ENCODE measurements around the gene VEGFC. TPM values are rescaled to one million over a fixed set of nuclear protein-coding genes. Genes with fewer than 3 reads are reported as not detected.

The VEGFC gene
- total RNA-seq, 2 experiments from 2014 or later = not detected

- Mint-ChIP-seq H3K27me3 (no peaks in the 10 kb centered on the region), H3K36me3 (ENCODE audit: low read depth) (no peaks in the 10 kb centered on the region), H3K4me3 (no peak overlapping the region), H3K9me3 (no peaks in the 10 kb centered on the region), H3K4me1 (ENCODE audit: low read depth) (no peaks in the 10 kb centered on the region), H3K27ac (no peak overlapping the region)
- no peak for DNase-seq
- ChIA-PET CTCF (no interaction called here), POLR2A (no interaction called here)
- intact Hi-C loops (cut with micrococcal nuclease) = no loop called here
- no peak for ATAC-seq
- no peak for TF ChIP-seq CTCF (IDR thresholded peaks at IDR 0.05)
These were observed 38.2 kb upstream of the VEGFC start for GRCh38 chr4:176830971-176831370.

GRCh38 chr4:176825586-176825985, 32.9 kb upstream of the VEGFC start:
- no peak for TF ChIP-seq CTCF (IDR thresholded peaks at IDR 0.05)
- ATAC-seq (no peak), DNase-seq (no peak)
- Mint-ChIP-seq H3K27me3 (no peaks in the 10 kb centered on the region), H3K36me3 (ENCODE audit: low read depth) (no peaks in the 10 kb centered on the region), H3K4me1 (ENCODE audit: low read depth) (no peaks in the 10 kb centered on the region), H3K27ac (no peak overlapping the region), H3K4me3 (no peak overlapping the region), H3K9me3 (no peaks in the 10 kb centered on the region)
- ChIA-PET POLR2A (no interaction called here), CTCF (no interaction called here)
- intact Hi-C loops (cut with micrococcal nuclease) = no loop called here

GRCh38 chr4:176824645-176825366, 32.1 kb upstream of the VEGFC start:
- DNase-seq = no peak
- ChIA-PET POLR2A (no interaction called here), CTCF (no interaction called here)
- H3K4me1 Mint-ChIP-seq (ENCODE audit: low read depth) = no peaks in the 10 kb centered on the region
- TF ChIP-seq CTCF (IDR thresholded peaks at IDR 0.05) = no peak
- H3K4me3 Mint-ChIP-seq = no peak overlapping the region
- H3K9me3 Mint-ChIP-seq = no peaks in the 10 kb centered on the region
- H3K27ac Mint-ChIP-seq = no peak overlapping the region
- no peak for ATAC-seq
- H3K36me3 Mint-ChIP-seq (ENCODE audit: low read depth) = no peaks in the 10 kb centered on the region
- no peaks in the 10 kb centered on the region for H3K27me3 Mint-ChIP-seq
- intact Hi-C loops (cut with micrococcal nuclease) = no loop called here

- ChIA-PET POLR2A (no interaction called here), CTCF (no interaction called here)
- no peak for TF ChIP-seq CTCF (IDR thresholded peaks at IDR 0.05)
- peaks cover 1% of the 10 kb centered on the region for H3K9me3 Mint-ChIP-seq
- H3K36me3 Mint-ChIP-seq (ENCODE audit: low read depth) = no peaks in the 10 kb centered on the region
- no peaks in the 10 kb centered on the region for H3K27me3 Mint-ChIP-seq
- intact Hi-C loops (cut with micrococcal nuclease) = no loop called here
- H3K4me1 Mint-ChIP-seq (ENCODE audit: low read depth) = no peaks in the 10 kb centered on the region
- no peak overlapping the region for H3K4me3 Mint-ChIP-seq
- no peak overlapping the region for H3K27ac Mint-ChIP-seq
- ATAC-seq = no peak
- DNase-seq = no peak
These were observed 25.8 kb upstream of the VEGFC start for GRCh38 chr4:176818531-176818930.

GRCh38 chr4:176817204-176817603, 24.5 kb upstream of the VEGFC start:
- POLR2A ChIA-PET = no interaction called here
- Mint-ChIP-seq H3K36me3 (ENCODE audit: low read depth) (no peaks in the 10 kb centered on the region), H3K9me3 (peaks cover 2% of the 10 kb centered on the region), H3K4me1 (ENCODE audit: low read depth) (no peaks in the 10 kb centered on the region), H3K27me3 (no peaks in the 10 kb centered on the region), H3K4me3 (no peak overlapping the region), H3K27ac (no peak overlapping the region)
- DNase-seq = no peak
- no peak for TF ChIP-seq CTCF (IDR thresholded peaks at IDR 0.05)
- ATAC-seq = no peak
- intact Hi-C loops (cut with micrococcal nuclease) = no loop called here
- CTCF ChIA-PET = no interaction called here
